ENCODE measurements around the gene TRAF5.

- TF ChIP-seq CTCF (IDR thresholded peaks at IDR 0.05; ENCODE audit: insufficient read depth, low read depth, low read length): no peak
- TF ChIP-seq EZH2 (IDR thresholded peaks at IDR 0.05; ENCODE audit: insufficient read depth, low read length): no peak
Observed at GRCh38 chr1:211361202-211361601, 34.6 kb downstream of the TRAF5 start.

Data from astrocyte (in vitro differentiated cells and primary cell).